Vagina (tissue), 2 donors: ENCODE data around the gene CYP46A1. TPM values are rescaled to one million over a fixed set of nuclear protein-coding genes. Genes with fewer than 3 reads are reported as not detected.
"Not testable (repeated sequence)": the region's sequence is repeated elsewhere in the genome, so short reads cannot be mapped to it uniquely, and the experiment has no call there.

ENCODE experiments used
- DNase-seq, 2 donors: peaks; one replicate each; pipeline ENCODE4 v3.0.0-alpha.2; 2017; ENCODE audit errors: extremely low spot score in 2 of 2
- H3K27ac ChIP-seq: fragments of 200-600 bp; sonication (generic); one replicate; pipeline ENCODE4 v1.5.1; 2019
- H3K27me3 ChIP-seq: fragments of 200-600 bp; sonication (generic); one replicate; pipeline ENCODE4 v1.5.1; 2019
- H3K36me3 ChIP-seq, 2 donors: fragments of 200-600 bp; sonication (generic); one replicate each; pipeline ENCODE4 v1.5.1; 2017 to 2019
- H3K4me1 ChIP-seq: fragments of 200-600 bp; sonication (generic); one replicate; pipeline ENCODE4 v1.5.1; 2019
- H3K4me3 ChIP-seq, 2 donors: fragments of 200-600 bp; sonication (generic); 1 replicate in 1 of 2; 2 replicates in 1 of 2; pipeline ENCODE4 v1.5.1; 2016 to 2019
- H3K9me3 ChIP-seq: fragments of 200-600 bp; sonication (generic); one replicate; pipeline ENCODE4 v1.5.1; 2019
- POLR2A ChIP-seq, 2 donors: fragments of 450-650 bp; IDR thresholded peaks; one replicate each; pipeline ENCODE4 v1.6.1; 2017; ENCODE audit warnings: antibody characterized with exemption in 2 of 2, mild to moderate bottlenecking in 2 of 2, moderate library complexity in 2 of 2
- POLR2AphosphoS5 ChIP-seq, 2 donors: sonication (generic); formaldehyde crosslinking; IDR thresholded peaks; one replicate each; pipeline ENCODE4 v1.9.0; 2017; ENCODE audit warnings: antibody characterized with exemption in 2 of 2, mild to moderate bottlenecking in 2 of 2, low read depth in 1 of 2; ENCODE audit not compliant: insufficient read depth in 1 of 2
- intact Hi-C: fragments of 100-400 bp; cut with DNase I; formaldehyde crosslinking; loops from one replicate; pipeline ENCODE4 v1.15.1; 2023
- total RNA-seq: library from RNA; depleted of rRNA; stranded (reverse); fragments of >200 nt; gene quantifications from one replicate; pipeline ENCODE4 v1.2.3, GENCODE V29; 2016
- TF ChIP-seq, protein P1 (sequence below), 3 experiments: fragments of 450-650 bp in 2 of 3; fragments of 200-600 bp in 1 of 3; sonication (generic) in 1 of 3; IDR thresholded peaks; one replicate each; pipeline ENCODE4 v1.5.1; 2017 to 2019; ENCODE audit warnings: antibody characterized with exemption in 3 of 3, mild to moderate bottlenecking in 2 of 3, moderate library complexity in 2 of 3

Gene CYP46A1
- total RNA-seq, 1 donor from 2014 or later: 1.2 TPM

DNA sequence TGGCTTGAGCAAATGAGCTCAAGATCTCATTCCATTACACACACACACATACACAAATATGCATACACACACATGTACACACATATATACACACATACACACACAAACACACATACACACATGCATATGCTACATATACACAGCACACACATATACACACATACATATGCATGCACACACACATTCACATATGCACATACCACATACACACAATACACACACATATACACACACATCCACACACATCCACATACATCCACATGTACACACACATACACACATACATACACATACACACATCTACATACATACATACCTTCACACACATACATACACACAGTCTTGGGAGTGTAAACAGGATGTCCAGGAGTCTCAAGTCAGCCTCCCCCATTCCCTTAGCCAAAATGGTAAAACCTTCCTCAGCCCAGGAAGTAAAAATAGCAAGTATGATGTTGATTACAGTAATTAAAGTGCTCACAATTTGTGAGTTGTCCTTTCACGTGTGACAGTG, 26.4 kb upstream of the CYP46A1 start:
- no peak overlapping the region for H3K27ac ChIP-seq
- no peaks in the 10 kb centered on the region for H3K36me3 ChIP-seq
- no peak overlapping the region for H3K4me3 ChIP-seq
- no peaks in the 10 kb centered on the region for H3K27me3 ChIP-seq
- no peaks in the 10 kb centered on the region for H3K9me3 ChIP-seq
- peaks cover 18% of the 10 kb centered on the region for H3K4me1 ChIP-seq
- DNase-seq: no peak
- TF ChIP-seq POLR2A (IDR thresholded peaks at IDR 0.05) (no peak), POLR2AphosphoS5 (IDR thresholded peaks at IDR 0.05; ENCODE audit: insufficient read depth in 1 of 2, low read depth in 1 of 2) (no peak)
- TF ChIP-seq, protein P1, sequence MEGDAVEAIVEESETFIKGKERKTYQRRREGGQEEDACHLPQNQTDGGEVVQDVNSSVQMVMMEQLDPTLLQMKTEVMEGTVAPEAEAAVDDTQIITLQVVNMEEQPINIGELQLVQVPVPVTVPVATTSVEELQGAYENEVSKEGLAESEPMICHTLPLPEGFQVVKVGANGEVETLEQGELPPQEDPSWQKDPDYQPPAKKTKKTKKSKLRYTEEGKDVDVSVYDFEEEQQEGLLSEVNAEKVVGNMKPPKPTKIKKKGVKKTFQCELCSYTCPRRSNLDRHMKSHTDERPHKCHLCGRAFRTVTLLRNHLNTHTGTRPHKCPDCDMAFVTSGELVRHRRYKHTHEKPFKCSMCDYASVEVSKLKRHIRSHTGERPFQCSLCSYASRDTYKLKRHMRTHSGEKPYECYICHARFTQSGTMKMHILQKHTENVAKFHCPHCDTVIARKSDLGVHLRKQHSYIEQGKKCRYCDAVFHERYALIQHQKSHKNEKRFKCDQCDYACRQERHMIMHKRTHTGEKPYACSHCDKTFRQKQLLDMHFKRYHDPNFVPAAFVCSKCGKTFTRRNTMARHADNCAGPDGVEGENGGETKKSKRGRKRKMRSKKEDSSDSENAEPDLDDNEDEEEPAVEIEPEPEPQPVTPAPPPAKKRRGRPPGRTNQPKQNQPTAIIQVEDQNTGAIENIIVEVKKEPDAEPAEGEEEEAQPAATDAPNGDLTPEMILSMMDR (IDR thresholded peaks at IDR 0.05): no peak
- intact Hi-C loops: no loop called here

DNA sequence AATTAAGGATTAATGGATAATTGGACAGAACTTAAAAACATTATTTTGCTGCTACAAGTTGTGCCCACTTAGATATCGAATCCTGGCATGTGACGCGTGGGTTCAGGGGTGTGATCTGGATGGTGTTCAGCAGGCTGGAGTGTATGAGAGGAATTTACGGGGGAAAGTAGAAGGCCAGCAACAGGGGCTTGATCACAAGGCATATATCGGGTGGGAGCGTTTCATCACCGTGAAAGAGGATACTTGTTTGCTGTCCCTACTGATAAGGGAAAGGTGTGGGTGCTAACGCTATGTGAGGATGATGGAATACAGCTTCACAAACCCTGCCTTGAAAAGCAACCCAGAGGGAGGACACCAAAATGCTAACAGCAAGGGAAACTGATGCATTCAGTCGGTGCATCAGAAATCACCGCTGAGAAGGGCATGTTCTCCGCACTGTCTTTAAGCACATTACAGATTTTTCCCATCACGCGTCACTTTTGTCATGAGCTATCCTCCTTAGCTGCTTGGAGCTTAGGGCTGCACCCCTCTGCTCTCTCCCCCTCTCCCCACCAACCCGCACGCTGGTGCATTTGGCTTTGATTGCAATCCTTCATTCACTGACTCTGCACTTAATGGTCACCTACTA, 25.8 kb upstream of the CYP46A1 start:
- H3K4me3 ChIP-seq: no peak overlapping the region
- H3K9me3 ChIP-seq: no peaks in the 10 kb centered on the region
- no peak for TF ChIP-seq POLR2A (IDR thresholded peaks at IDR 0.05)
- TF ChIP-seq POLR2AphosphoS5 (IDR thresholded peaks at IDR 0.05; ENCODE audit: insufficient read depth in 1 of 2, low read depth in 1 of 2): no peak
- TF ChIP-seq, protein P1 (IDR thresholded peaks at IDR 0.05): no peak
- intact Hi-C loops: no loop called here
- no peak overlapping the region for H3K27ac ChIP-seq
- no peaks in the 10 kb centered on the region for H3K27me3 ChIP-seq
- peaks cover 18% of the 10 kb centered on the region for H3K4me1 ChIP-seq
- no peak for DNase-seq
- no peaks in the 10 kb centered on the region for H3K36me3 ChIP-seq

GRCh38 chr14:99659333-99659741, 24.8 kb upstream of the CYP46A1 start:
- peaks cover 13% of the 10 kb centered on the region for H3K4me1 ChIP-seq
- no peaks in the 10 kb centered on the region for H3K36me3 ChIP-seq
- no peak overlapping the region for H3K27ac ChIP-seq
- DNase-seq: no peak
- no peak for TF ChIP-seq POLR2A (IDR thresholded peaks at IDR 0.05)
- no peak for TF ChIP-seq POLR2AphosphoS5 (IDR thresholded peaks at IDR 0.05; ENCODE audit: insufficient read depth in 1 of 2, low read depth in 1 of 2)
- TF ChIP-seq, protein P1 (IDR thresholded peaks at IDR 0.05): no peak
- H3K9me3 ChIP-seq: no peaks in the 10 kb centered on the region
- intact Hi-C loops: no loop called here
- no peaks in the 10 kb centered on the region for H3K27me3 ChIP-seq
- H3K4me3 ChIP-seq: peak overlapping the region in 1 of 2 donors; percentile 1

GRCh38 chr14:99660006-99660566, 24.0 kb upstream of the CYP46A1 start:
- H3K4me1 ChIP-seq: peaks cover 10% of the 10 kb centered on the region
- no peak overlapping the region for H3K27ac ChIP-seq
- DNase-seq: no peak
- H3K36me3 ChIP-seq: no peaks in the 10 kb centered on the region
- no peaks in the 10 kb centered on the region for H3K9me3 ChIP-seq
- intact Hi-C loops: no loop called here
- TF ChIP-seq, protein P1 (IDR thresholded peaks at IDR 0.05): no peak
- TF ChIP-seq POLR2A (IDR thresholded peaks at IDR 0.05): no peak
- TF ChIP-seq POLR2AphosphoS5 (IDR thresholded peaks at IDR 0.05; ENCODE audit: insufficient read depth in 1 of 2, low read depth in 1 of 2): no peak
- no peaks in the 10 kb centered on the region for H3K27me3 ChIP-seq
- H3K4me3 ChIP-seq: peak overlapping the region in 1 of 2 donors; percentile 1

DNA sequence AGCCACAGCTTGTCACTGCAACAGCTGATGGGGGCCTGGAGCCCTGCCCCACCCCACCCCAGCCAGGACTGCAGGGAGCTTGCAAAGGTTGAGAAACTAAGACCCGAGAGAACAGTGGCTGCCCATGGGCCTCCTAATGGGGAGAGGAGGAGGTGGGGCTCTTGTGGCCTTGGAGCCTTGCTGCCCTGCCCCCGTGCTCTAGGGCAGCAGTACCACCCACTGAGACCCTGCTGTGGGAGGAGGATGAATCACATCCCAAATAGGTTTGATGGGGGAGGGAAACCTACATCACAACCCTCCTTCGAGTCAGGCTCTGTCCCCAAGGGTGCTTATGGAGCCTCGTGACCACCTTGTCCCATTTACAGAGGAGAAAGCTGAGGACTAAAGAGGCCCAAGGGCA, 23.3 kb upstream of the CYP46A1 start:
- Histone ChIP-seq H3K27me3 (no peaks in the 10 kb centered on the region), H3K4me3 (no peak overlapping the region), H3K36me3 (no peaks in the 10 kb centered on the region), H3K9me3 (no peaks in the 10 kb centered on the region), H3K4me1 (peaks cover 10% of the 10 kb centered on the region), H3K27ac (no peak overlapping the region)
- intact Hi-C loops: no loop called here
- TF ChIP-seq, protein P1 (IDR thresholded peaks at IDR 0.05): no peak
- TF ChIP-seq POLR2AphosphoS5 (IDR thresholded peaks at IDR 0.05; ENCODE audit: insufficient read depth in 1 of 2, low read depth in 1 of 2): no peak
- no peak for DNase-seq

- H3K27me3 ChIP-seq, H3K4me3 ChIP-seq, intact Hi-C loops, H3K36me3 ChIP-seq, DNase-seq, H3K9me3 ChIP-seq, H3K27ac ChIP-seq: not testable (repeated sequence)
- peaks cover 10% of the 10 kb centered on the region for H3K4me1 ChIP-seq
Measured at GRCh38 chr14:99661206-99661605, 22.9 kb upstream of the CYP46A1 start.
